Measurements from ENCODE around the gene CMYA5. TPM values are rescaled to one million over a fixed set of nuclear protein-coding genes. Genes with fewer than 3 reads are reported as not detected.
A peak's percentile ranks its signal among the peaks of the same experiment; 100 is the strongest.
"Not testable (repeated sequence)": the region's sequence is repeated elsewhere in the genome, so short reads cannot be mapped to it uniquely, and the experiment has no call there.

Gene CMYA5
- total RNA-seq, 1 donor from 2014 or later, result 0.60 TPM

DNA sequence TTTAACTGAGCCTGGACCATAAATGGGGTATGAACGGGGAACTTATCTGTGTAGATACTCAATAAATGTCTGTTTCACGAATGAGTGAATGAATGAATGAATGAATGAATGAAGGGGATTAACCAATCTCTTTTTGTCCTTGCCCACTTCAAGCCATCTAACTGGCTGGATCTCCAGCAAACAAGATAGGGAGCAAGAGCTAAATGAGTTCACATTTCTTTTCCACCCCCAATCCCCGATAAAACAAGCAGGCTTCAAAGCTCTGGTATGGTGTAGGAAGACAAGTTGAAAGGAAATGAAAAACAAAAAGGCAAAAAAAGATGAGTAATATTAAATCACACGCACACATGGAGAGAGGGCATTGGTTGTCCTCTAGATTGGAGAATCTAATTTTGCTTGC is 84.0 kb downstream of the CMYA5 start:
- Mint-ChIP-seq H3K36me3 (ENCODE audit: low read depth) (peaks cover 2% of the 10 kb centered on the region), H3K27ac (ENCODE audit: unreplicated experiment) (no peak overlapping the region), H3K9me3 (ENCODE audit: low read depth) (peaks cover 10% of the 10 kb centered on the region), H3K4me3 (ENCODE audit: unreplicated experiment) (no peak overlapping the region), H3K4me1 (ENCODE audit: low read depth) (peaks cover 2% of the 10 kb centered on the region), H3K27me3 (ENCODE audit: low read depth) (no peaks in the 10 kb centered on the region)
- no peak for DNase-seq (ENCODE audit: low spot score)
- TF ChIP-seq, protein P1, sequence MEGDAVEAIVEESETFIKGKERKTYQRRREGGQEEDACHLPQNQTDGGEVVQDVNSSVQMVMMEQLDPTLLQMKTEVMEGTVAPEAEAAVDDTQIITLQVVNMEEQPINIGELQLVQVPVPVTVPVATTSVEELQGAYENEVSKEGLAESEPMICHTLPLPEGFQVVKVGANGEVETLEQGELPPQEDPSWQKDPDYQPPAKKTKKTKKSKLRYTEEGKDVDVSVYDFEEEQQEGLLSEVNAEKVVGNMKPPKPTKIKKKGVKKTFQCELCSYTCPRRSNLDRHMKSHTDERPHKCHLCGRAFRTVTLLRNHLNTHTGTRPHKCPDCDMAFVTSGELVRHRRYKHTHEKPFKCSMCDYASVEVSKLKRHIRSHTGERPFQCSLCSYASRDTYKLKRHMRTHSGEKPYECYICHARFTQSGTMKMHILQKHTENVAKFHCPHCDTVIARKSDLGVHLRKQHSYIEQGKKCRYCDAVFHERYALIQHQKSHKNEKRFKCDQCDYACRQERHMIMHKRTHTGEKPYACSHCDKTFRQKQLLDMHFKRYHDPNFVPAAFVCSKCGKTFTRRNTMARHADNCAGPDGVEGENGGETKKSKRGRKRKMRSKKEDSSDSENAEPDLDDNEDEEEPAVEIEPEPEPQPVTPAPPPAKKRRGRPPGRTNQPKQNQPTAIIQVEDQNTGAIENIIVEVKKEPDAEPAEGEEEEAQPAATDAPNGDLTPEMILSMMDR (IDR thresholded peaks at IDR 0.05), result no peak

- DNase-seq (ENCODE audit: low spot score), result no peak
- Mint-ChIP-seq H3K27ac (ENCODE audit: unreplicated experiment) (no peak overlapping the region), H3K27me3 (ENCODE audit: low read depth) (no peaks in the 10 kb centered on the region), H3K4me3 (ENCODE audit: unreplicated experiment) (no peak overlapping the region), H3K9me3 (ENCODE audit: low read depth) (peaks cover 6% of the 10 kb centered on the region), H3K36me3 (ENCODE audit: low read depth) (no peaks in the 10 kb centered on the region), H3K4me1 (ENCODE audit: low read depth) (peaks cover 2% of the 10 kb centered on the region)
- TF ChIP-seq, protein P1 (IDR thresholded peaks at IDR 0.05), result peak; percentile 40
These were observed 84.7 kb downstream of the CMYA5 start for GRCh38 chr5:79774171-79774854.

DNA sequence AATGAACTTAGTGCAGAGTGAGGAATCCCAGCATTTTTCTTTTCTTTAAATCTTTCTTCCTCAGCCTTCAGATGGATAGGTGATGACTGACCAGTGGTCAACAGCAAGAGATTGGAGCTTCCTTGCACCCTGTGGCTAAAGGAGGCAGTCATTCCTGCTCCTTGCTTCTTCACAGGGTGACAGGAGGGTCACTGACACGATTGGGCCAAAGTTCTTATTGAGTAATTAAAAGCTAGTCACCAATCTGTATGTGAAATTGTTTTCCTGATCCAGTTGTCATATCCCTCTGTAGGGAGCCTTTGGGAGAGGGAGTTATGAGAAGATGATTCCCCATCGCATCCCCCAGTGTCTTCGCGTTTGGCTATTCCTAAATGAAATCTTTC is 85.2 kb downstream of the CMYA5 start:
- H3K4me3 Mint-ChIP-seq (ENCODE audit: unreplicated experiment), result no peak overlapping the region
- H3K9me3 Mint-ChIP-seq (ENCODE audit: low read depth), result peaks cover 6% of the 10 kb centered on the region
- DNase-seq (ENCODE audit: low spot score), result no peak
- H3K27ac Mint-ChIP-seq (ENCODE audit: unreplicated experiment), result no peak overlapping the region
- H3K4me1 Mint-ChIP-seq (ENCODE audit: low read depth), result peaks cover 2% of the 10 kb centered on the region
- H3K36me3 Mint-ChIP-seq (ENCODE audit: low read depth), result no peaks in the 10 kb centered on the region
- TF ChIP-seq, protein P1 (IDR thresholded peaks at IDR 0.05), result no peak
- H3K27me3 Mint-ChIP-seq (ENCODE audit: low read depth), result no peaks in the 10 kb centered on the region

GRCh38 chr5:79784741-79785140 is 95.1 kb downstream of the CMYA5 start:
- not testable (repeated sequence) for H3K36me3 Mint-ChIP-seq (ENCODE audit: low read depth); DNase-seq (ENCODE audit: low spot score); H3K27ac Mint-ChIP-seq (ENCODE audit: unreplicated experiment); H3K27me3 Mint-ChIP-seq (ENCODE audit: low read depth); H3K9me3 Mint-ChIP-seq (ENCODE audit: low read depth); H3K4me1 Mint-ChIP-seq (ENCODE audit: low read depth)
- peak overlapping the region; percentile 73 for H3K4me3 Mint-ChIP-seq (ENCODE audit: unreplicated experiment)

DNA sequence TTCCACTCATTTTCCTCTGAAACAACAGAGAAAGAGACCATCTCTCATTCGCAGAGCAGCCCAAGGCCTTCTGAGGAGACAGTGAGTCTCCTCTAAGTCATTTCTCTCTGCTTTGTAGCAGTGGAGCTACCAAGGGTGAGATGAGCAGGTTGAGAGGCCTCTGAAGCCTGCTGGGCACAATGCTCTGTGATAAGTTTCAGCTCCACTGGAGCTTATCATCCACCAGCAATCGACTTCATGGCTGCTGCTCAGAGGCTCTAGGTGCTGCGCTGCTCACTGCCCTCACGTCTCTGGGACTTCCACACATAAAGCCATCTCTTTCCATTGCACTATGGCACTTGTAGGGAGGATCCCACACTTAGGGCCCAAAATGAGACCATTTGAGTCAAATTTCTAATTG is 96.3 kb downstream of the CMYA5 start:
- Mint-ChIP-seq H3K27ac (ENCODE audit: unreplicated experiment) (no peak overlapping the region), H3K9me3 (ENCODE audit: low read depth) (peaks cover 7% of the 10 kb centered on the region), H3K36me3 (ENCODE audit: low read depth) (peaks cover 2% of the 10 kb centered on the region), H3K27me3 (ENCODE audit: low read depth) (no peaks in the 10 kb centered on the region), H3K4me3 (ENCODE audit: unreplicated experiment) (peak overlapping the region; percentile 1), H3K4me1 (ENCODE audit: low read depth) (peaks cover 6% of the 10 kb centered on the region)
- TF ChIP-seq, protein P1 (IDR thresholded peaks at IDR 0.05), result no peak
- no peak for DNase-seq (ENCODE audit: low spot score)

- H3K4me3 Mint-ChIP-seq (ENCODE audit: unreplicated experiment), result no peak overlapping the region
- peaks cover 7% of the 10 kb centered on the region for H3K4me1 Mint-ChIP-seq (ENCODE audit: low read depth)
- no peak for DNase-seq (ENCODE audit: low spot score)
- H3K36me3 Mint-ChIP-seq (ENCODE audit: low read depth), result peaks cover 2% of the 10 kb centered on the region
- TF ChIP-seq, protein P1 (IDR thresholded peaks at IDR 0.05), result no peak
- no peaks in the 10 kb centered on the region for H3K27me3 Mint-ChIP-seq (ENCODE audit: low read depth)
- peaks cover 7% of the 10 kb centered on the region for H3K9me3 Mint-ChIP-seq (ENCODE audit: low read depth)
- H3K27ac Mint-ChIP-seq (ENCODE audit: unreplicated experiment), result no peak overlapping the region
These were observed 97.8 kb downstream of the CMYA5 start for GRCh38 chr5:79787448-79787847.

Data from chondrocyte (in vitro differentiated cells).